SU-DHL-6 (cell line): ENCODE results near the gene HHAT.

Source experiments
- H2AFZ ChIP-seq: fragments of 200-600 bp; sonication (generic); 2 replicates; pipeline ENCODE4 v1.6.1; 2014; ENCODE audit warnings: low read depth, mild to moderate bottlenecking, moderate library complexity, mixed read lengths, antibody characterized with exemption, low read length; ENCODE audit not compliant: severe bottlenecking
- H3F3A ChIP-seq: fragments of 200-600 bp; shearing (Covaris generic); 2 replicates; pipeline ENCODE4 v1.6.0; 2016; ENCODE audit warnings: antibody characterized with exemption, mild to moderate bottlenecking; ENCODE audit not compliant: insufficient read depth
- H3K27ac ChIP-seq: fragments of 200-600 bp; sonication (generic); 2 replicates; pipeline ENCODE4 v1.5.1; 2016; ENCODE audit warnings: low read depth, mild to moderate bottlenecking, low read length, moderate library complexity, mixed read lengths
- H3K27me3 ChIP-seq: fragments of 200-600 bp; sonication (generic), shearing (Covaris generic); 2 replicates; pipeline ENCODE4 v1.6.0; 2014; ENCODE audit warnings: mild to moderate bottlenecking, low read length
- H3K36me3 ChIP-seq: fragments of 200-600 bp; sonication (generic); 2 replicates; pipeline ENCODE4 v1.6.1; 2014; ENCODE audit warnings: mild to moderate bottlenecking, low read length, mixed read lengths
- H3K4me2 ChIP-seq: fragments of 300-600, 200-600 bp; shearing (Covaris generic), sonication (generic); 2 replicates; pipeline ENCODE4 v1.6.0; 2014; ENCODE audit warnings: low read length, low read depth, mild to moderate bottlenecking; ENCODE audit not compliant: poor library complexity, severe bottlenecking
- H3K4me3 ChIP-seq: fragments of 200-600 bp; sonication (generic); 2 replicates; pipeline ENCODE4 v1.5.1; 2014; ENCODE audit warnings: antibody characterized with exemption, low read length, mild to moderate bottlenecking, mixed read lengths; ENCODE audit not compliant: insufficient read depth, poor library complexity, severe bottlenecking
- H3K79me2 ChIP-seq: fragments of 200-600 bp; sonication (generic); 2 replicates; pipeline ENCODE4 v1.6.1; 2014; ENCODE audit warnings: mild to moderate bottlenecking, low read length, moderate library complexity; ENCODE audit not compliant: insufficient read depth
- H3K9ac ChIP-seq: fragments of 200-600 bp; sonication (generic); 2 replicates; pipeline ENCODE4 v1.7.0; 2014; ENCODE audit warnings: mild to moderate bottlenecking, low read length
- H3K9me2 ChIP-seq: fragments of 200-600 bp; sonication (generic); replicated peaks from 2 replicates; pipeline ENCODE4 v1.6.1; 2014; ENCODE audit warnings: low read length; ENCODE audit not compliant: insufficient read depth
- H3K9me3 ChIP-seq: fragments of 200-600 bp; sonication (generic); 2 replicates; pipeline ENCODE4 v1.6.1; 2014; ENCODE audit warnings: low read length, mixed read lengths; ENCODE audit not compliant: insufficient read depth
- H4K20me1 ChIP-seq: fragments of 200-600 bp; sonication (generic); 2 replicates; pipeline ENCODE4 v1.6.1; 2014; ENCODE audit warnings: low read depth, mild to moderate bottlenecking, antibody characterized with exemption, low read length, moderate library complexity, mixed read lengths
- EZH2phosphoT487 ChIP-seq: fragments of 200-600 bp; sonication (generic), shearing (Covaris generic); conservative IDR thresholded peaks from 2 replicates; pipeline ENCODE4 v1.6.1; 2018; ENCODE audit warnings: mild to moderate bottlenecking, antibody characterized with exemption, low read length, moderate library complexity, mixed read lengths
- TF ChIP-seq, protein P1 (sequence below): fragments of 200-600 bp; sonication (generic); IDR thresholded peaks from one replicate; pipeline ENCODE4 v1.5.1; 2017; ENCODE audit warnings: antibody characterized with exemption, mild to moderate bottlenecking, low read length, moderate library complexity; ENCODE audit not compliant: insufficient read depth, poor library complexity, severe bottlenecking

Gene HHAT

DNA sequence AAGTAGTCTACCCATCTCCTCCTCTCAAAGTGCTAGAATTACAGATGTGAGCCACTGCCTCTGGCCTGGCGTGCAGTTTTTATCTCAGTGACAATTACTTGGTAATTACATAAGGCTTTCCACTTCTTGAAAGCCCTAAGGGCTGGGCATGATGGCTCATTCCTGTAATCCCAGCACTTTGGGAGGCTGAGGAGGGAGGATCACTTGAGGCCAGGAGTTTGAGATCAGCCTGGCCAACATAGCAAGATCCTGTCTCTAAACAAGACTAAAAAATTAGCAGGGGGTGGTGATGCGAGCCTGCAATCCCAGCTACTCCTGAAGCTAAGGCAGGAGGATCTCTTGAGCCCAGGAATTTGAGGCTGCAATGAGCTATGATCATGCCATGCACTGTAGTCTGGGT lies 7.7 kb downstream of the HHAT start:
- Histone ChIP-seq H3K4me2 (no peak overlapping the region), H3K9me2 (no peaks in the 10 kb centered on the region), H2AFZ (no peak overlapping the region), H3F3A (no peaks in the 10 kb centered on the region), H3K27ac (no peak overlapping the region), H3K36me3 (no peaks in the 10 kb centered on the region), H3K9ac (no peak overlapping the region), H3K79me2 (no peaks in the 10 kb centered on the region), H4K20me1 (no peaks in the 10 kb centered on the region), H3K27me3 (no peaks in the 10 kb centered on the region), H3K9me3 (no peaks in the 10 kb centered on the region), H3K4me3 (no peak overlapping the region)
- TF ChIP-seq, protein P1, sequence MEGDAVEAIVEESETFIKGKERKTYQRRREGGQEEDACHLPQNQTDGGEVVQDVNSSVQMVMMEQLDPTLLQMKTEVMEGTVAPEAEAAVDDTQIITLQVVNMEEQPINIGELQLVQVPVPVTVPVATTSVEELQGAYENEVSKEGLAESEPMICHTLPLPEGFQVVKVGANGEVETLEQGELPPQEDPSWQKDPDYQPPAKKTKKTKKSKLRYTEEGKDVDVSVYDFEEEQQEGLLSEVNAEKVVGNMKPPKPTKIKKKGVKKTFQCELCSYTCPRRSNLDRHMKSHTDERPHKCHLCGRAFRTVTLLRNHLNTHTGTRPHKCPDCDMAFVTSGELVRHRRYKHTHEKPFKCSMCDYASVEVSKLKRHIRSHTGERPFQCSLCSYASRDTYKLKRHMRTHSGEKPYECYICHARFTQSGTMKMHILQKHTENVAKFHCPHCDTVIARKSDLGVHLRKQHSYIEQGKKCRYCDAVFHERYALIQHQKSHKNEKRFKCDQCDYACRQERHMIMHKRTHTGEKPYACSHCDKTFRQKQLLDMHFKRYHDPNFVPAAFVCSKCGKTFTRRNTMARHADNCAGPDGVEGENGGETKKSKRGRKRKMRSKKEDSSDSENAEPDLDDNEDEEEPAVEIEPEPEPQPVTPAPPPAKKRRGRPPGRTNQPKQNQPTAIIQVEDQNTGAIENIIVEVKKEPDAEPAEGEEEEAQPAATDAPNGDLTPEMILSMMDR: no peak
- TF ChIP-seq EZH2phosphoT487: no peak

DNA sequence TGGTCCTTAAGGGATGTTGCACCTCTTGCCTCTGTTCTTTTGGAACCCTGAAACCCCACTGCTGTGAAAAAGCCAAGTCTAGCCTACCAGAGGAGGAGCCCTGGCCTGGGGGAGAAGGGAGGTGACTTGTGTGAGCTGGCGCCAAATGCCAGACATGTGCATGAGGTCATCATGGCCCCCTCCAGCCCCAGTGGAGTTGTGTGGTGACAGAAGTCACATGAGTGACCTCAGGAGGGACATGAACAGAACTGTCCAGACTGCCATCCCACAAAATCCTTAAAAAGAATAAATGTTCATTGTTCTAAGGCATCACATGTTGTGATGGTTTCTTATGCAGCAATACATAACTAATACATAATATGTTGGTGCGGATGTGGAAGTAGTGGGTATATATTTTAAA lies 10.8 kb downstream of the HHAT start:
- Histone ChIP-seq H2AFZ (no peak overlapping the region), H3K27ac (no peak overlapping the region), H3F3A (no peaks in the 10 kb centered on the region), H3K9me2 (no peaks in the 10 kb centered on the region), H3K36me3 (no peaks in the 10 kb centered on the region), H3K9me3 (no peaks in the 10 kb centered on the region), H4K20me1 (no peaks in the 10 kb centered on the region), H3K9ac (no peak overlapping the region), H3K4me2 (no peak overlapping the region), H3K79me2 (no peaks in the 10 kb centered on the region), H3K27me3 (no peaks in the 10 kb centered on the region), H3K4me3 (no peak overlapping the region)
- no peak for TF ChIP-seq EZH2phosphoT487
- TF ChIP-seq, protein P1: no peak

DNA sequence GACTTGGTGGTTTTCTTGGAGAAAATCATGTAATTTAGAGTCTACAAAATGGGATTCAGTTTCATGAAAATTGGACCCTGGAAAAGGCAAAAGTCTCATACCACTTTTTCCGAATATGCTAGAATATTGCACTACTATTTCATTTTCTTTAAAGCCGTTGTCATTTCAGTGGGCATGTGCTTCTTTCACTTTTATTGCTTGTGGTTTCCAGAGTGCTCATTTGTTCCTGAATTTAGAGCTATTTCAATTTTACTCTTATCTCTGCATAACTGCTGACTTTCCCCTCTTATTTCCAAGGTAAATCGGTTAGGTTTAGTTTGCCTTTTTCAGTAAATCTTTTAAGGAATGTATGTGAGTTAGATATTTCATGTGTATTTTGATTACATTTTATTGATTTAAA lies 11.6 kb downstream of the HHAT start:
- H2AFZ ChIP-seq: no peak overlapping the region
- TF ChIP-seq, protein P1: no peak
- no peak for TF ChIP-seq EZH2phosphoT487
- no peaks in the 10 kb centered on the region for H3K79me2 ChIP-seq
- no peak overlapping the region for H3K27ac ChIP-seq
- H3K9me2 ChIP-seq: no peaks in the 10 kb centered on the region
- no peaks in the 10 kb centered on the region for H3K36me3 ChIP-seq
- H3K27me3 ChIP-seq: no peaks in the 10 kb centered on the region
- H3K9me3 ChIP-seq: no peaks in the 10 kb centered on the region
- no peak overlapping the region for H3K9ac ChIP-seq
- H3K4me2 ChIP-seq: no peak overlapping the region
- no peaks in the 10 kb centered on the region for H4K20me1 ChIP-seq
- H3F3A ChIP-seq: no peaks in the 10 kb centered on the region
- no peak overlapping the region for H3K4me3 ChIP-seq
